Endothelial cell (in vitro differentiated cells): ENCODE data around the gene XCL2. TPM values are rescaled to one million over a fixed set of nuclear protein-coding genes. Genes with fewer than 3 reads are reported as not detected.

Experiments
- DNase-seq: peaks from one replicate; pipeline ENCODE4 v3.0.0; 2021; ENCODE audit warnings: low spot score
- H3K27ac Mint-ChIP-seq: one replicate; pipeline ENCODE4 v1.8.0; 2021; ENCODE audit warnings: mixed read lengths, inconsistent platforms; ENCODE audit not compliant: unreplicated experiment
- H3K27me3 Mint-ChIP-seq: one replicate; pipeline ENCODE4 v1.8.0; 2021; ENCODE audit warnings: mild to moderate bottlenecking, moderate library complexity, mixed read lengths, inconsistent platforms; ENCODE audit not compliant: unreplicated experiment
- H3K36me3 Mint-ChIP-seq: one replicate; pipeline ENCODE4 v1.8.0; 2021; ENCODE audit warnings: mild to moderate bottlenecking, low read depth, mixed read lengths, inconsistent platforms; ENCODE audit not compliant: unreplicated experiment
- H3K4me1 Mint-ChIP-seq: one replicate; pipeline ENCODE4 v1.8.0; 2021; ENCODE audit warnings: mild to moderate bottlenecking, mixed read lengths, inconsistent platforms; ENCODE audit not compliant: unreplicated experiment
- H3K4me3 Mint-ChIP-seq: one replicate; pipeline ENCODE4 v1.8.0; 2021; ENCODE audit warnings: mild to moderate bottlenecking, mixed read lengths, inconsistent platforms; ENCODE audit not compliant: unreplicated experiment
- H3K9me3 Mint-ChIP-seq: one replicate; pipeline ENCODE4 v1.8.0; 2021; ENCODE audit warnings: mixed read lengths, inconsistent platforms; ENCODE audit not compliant: unreplicated experiment
- total RNA-seq: library from RNA; stranded (reverse); fragmentation: NEBNext Ultra II Directional; extraction: Animal tissue kit (Norgen Biotek cat#: 25700); gene quantifications from one replicate; pipeline ENCODE4 v1.2.1, GENCODE V29; 2021; ENCODE audit not compliant: unreplicated experiment
- TF ChIP-seq, protein P1 (sequence below): fragments of 200-600 bp; sonication (generic); IDR thresholded peaks from one replicate; pipeline ENCODE4 v1.5.0; 2021; ENCODE audit warnings: antibody characterized with exemption; ENCODE audit not compliant: unreplicated experiment

The XCL2 gene
- total RNA-seq, 1 donor from 2014 or later, result not detected

GRCh38 chr1:168531615-168532345 is 12.0 kb downstream of the XCL2 start:
- Mint-ChIP-seq H3K9me3 (no peaks in the 10 kb centered on the region), H3K27me3 (no peaks in the 10 kb centered on the region), H3K4me1 (peaks cover 16% of the 10 kb centered on the region), H3K27ac (no peak overlapping the region), H3K36me3 (no peaks in the 10 kb centered on the region), H3K4me3 (no peak overlapping the region)
- DNase-seq, result no peak
- TF ChIP-seq, protein P1, sequence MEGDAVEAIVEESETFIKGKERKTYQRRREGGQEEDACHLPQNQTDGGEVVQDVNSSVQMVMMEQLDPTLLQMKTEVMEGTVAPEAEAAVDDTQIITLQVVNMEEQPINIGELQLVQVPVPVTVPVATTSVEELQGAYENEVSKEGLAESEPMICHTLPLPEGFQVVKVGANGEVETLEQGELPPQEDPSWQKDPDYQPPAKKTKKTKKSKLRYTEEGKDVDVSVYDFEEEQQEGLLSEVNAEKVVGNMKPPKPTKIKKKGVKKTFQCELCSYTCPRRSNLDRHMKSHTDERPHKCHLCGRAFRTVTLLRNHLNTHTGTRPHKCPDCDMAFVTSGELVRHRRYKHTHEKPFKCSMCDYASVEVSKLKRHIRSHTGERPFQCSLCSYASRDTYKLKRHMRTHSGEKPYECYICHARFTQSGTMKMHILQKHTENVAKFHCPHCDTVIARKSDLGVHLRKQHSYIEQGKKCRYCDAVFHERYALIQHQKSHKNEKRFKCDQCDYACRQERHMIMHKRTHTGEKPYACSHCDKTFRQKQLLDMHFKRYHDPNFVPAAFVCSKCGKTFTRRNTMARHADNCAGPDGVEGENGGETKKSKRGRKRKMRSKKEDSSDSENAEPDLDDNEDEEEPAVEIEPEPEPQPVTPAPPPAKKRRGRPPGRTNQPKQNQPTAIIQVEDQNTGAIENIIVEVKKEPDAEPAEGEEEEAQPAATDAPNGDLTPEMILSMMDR, result no peak

DNA sequence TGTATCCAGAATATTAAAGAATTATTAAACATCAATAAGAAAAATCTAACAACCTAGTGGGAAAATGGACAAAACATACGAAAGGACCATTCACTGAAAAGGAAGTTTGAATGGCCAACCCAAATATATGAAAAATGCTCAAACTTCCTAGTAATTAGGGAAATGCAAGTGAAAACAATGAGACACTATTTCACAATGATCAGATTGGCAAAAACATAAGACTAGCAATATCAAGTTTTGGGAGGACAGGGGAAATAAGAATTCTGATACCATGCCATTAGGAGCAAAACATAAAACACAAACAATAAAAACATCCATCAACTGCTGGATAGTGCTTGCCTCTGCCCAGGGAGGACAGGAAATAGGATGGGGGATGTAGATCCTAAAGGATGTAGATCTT is 14.3 kb downstream of the XCL2 start:
- Mint-ChIP-seq H3K36me3 (no peaks in the 10 kb centered on the region), H3K9me3 (no peaks in the 10 kb centered on the region), H3K27ac (no peak overlapping the region), H3K4me1 (peaks cover 3% of the 10 kb centered on the region), H3K27me3 (peaks cover 2% of the 10 kb centered on the region), H3K4me3 (no peak overlapping the region)
- no peak for DNase-seq
- TF ChIP-seq, protein P1, result no peak

- DNase-seq, result no peak
- H3K27me3 Mint-ChIP-seq, result peaks cover 2% of the 10 kb centered on the region
- TF ChIP-seq, protein P1, result no peak
- no peak overlapping the region for H3K4me3 Mint-ChIP-seq
- H3K27ac Mint-ChIP-seq, result no peak overlapping the region
- H3K4me1 Mint-ChIP-seq, result no peaks in the 10 kb centered on the region
- H3K36me3 Mint-ChIP-seq, result no peaks in the 10 kb centered on the region
- no peaks in the 10 kb centered on the region for H3K9me3 Mint-ChIP-seq
These were observed 22.3 kb downstream of the XCL2 start for GRCh38 chr1:168521401-168522000.

DNA sequence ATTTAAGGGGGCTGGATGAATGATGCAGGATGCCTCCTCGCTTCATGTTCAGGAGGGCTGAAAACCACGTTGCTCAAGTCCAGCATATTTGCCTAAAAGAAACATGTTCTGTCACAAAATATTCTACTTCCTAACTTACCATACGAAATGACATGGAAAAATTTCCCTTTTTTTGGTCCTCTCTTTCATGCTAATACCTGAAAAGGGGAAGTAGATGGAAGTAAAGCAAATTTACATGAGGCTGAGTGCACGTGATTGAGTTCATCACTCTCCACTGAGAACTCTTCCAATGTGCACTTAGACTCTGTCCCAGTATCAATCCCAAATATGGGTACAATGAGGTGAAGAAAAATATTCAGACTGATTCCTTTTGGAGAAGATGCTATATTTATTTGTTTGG is 23.0 kb downstream of the XCL2 start:
- no peak overlapping the region for H3K27ac Mint-ChIP-seq
- H3K4me1 Mint-ChIP-seq, result no peaks in the 10 kb centered on the region
- peaks cover 2% of the 10 kb centered on the region for H3K27me3 Mint-ChIP-seq
- H3K36me3 Mint-ChIP-seq, result no peaks in the 10 kb centered on the region
- TF ChIP-seq, protein P1, result no peak
- no peak overlapping the region for H3K4me3 Mint-ChIP-seq
- H3K9me3 Mint-ChIP-seq, result no peaks in the 10 kb centered on the region
- no peak for DNase-seq

GRCh38 chr1:168520052-168520751 is 23.6 kb downstream of the XCL2 start:
- TF ChIP-seq, protein P1, result no peak
- no peak overlapping the region for H3K27ac Mint-ChIP-seq
- no peaks in the 10 kb centered on the region for H3K27me3 Mint-ChIP-seq
- no peak overlapping the region for H3K4me3 Mint-ChIP-seq
- H3K36me3 Mint-ChIP-seq, result no peaks in the 10 kb centered on the region
- no peak for DNase-seq
- H3K9me3 Mint-ChIP-seq, result no peaks in the 10 kb centered on the region
- no peaks in the 10 kb centered on the region for H3K4me1 Mint-ChIP-seq
